Fibroblast of lung (primary cell): Measurements from ENCODE around the gene HECTD1.

Experiments
- CTCF ChIP-seq, 2 donors: IDR thresholded peaks in 1 of 2; conservative IDR thresholded peaks in 1 of 2; 1 replicate in 1 of 2; 2 replicates in 1 of 2; pipeline ENCODE4 v1.5.1; 2011 to 2012; ENCODE audit warnings: low read length in 2 of 2, control low read depth in 1 of 2, inconsistent platforms in 1 of 2, low read depth in 1 of 2, mild to moderate bottlenecking in 1 of 2
- EZH2 ChIP-seq: IDR thresholded peaks from 2 replicates; pipeline ENCODE4 v1.5.1; 2012; ENCODE audit warnings: low read length, control low read depth, mild to moderate bottlenecking; ENCODE audit errors: missing control alignments

DNA sequence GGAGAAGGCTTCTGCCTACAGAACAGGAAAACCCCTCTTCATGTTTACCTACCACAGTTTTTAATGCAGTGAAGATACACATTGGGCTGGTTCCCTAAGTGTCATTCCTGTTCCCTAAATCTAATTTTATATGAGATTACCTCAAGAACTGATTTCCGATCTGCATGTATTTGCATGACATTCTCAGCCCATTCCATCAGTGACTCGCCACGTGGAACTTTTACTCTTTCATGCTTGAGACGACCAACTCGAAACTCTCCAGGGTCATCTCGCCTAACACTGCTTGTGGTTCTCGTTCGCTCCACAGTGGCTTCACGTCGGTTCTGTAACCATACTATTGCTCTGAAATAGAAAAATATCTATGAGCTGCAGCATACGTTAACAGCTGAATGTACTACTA lies 98.3 kb downstream of the HECTD1 start:
- no peak for TF ChIP-seq CTCF (conservative IDR thresholded peaks at IDR 0.05 in 1 of 2, IDR thresholded peaks at IDR 0.05 in 1 of 2; ENCODE audit: low read depth in 1 of 2, low read length in 2 of 2)
- no peak for TF ChIP-seq EZH2
